ENCODE results near the gene RBL2.

- TF ChIP-seq CTCF (IDR thresholded peaks at IDR 0.05; ENCODE audit: control extremely low read depth in 1 of 3, insufficient read depth in 1 of 3, low read depth in 1 of 3, low read length in 3 of 3) (no peak), SIN3A (conservative IDR thresholded peaks at IDR 0.05 in 1 of 2, IDR thresholded peaks at IDR 0.05 in 1 of 2; ENCODE audit: low read depth in 1 of 2, low read length in 2 of 2) (no peak), JUND (IDR thresholded peaks at IDR 0.05; ENCODE audit: low read length) (no peak), POLR2A (IDR thresholded peaks at IDR 0.05; ENCODE audit: control extremely low read depth in 1 of 2, low read depth in 2 of 2, low read length in 2 of 2) (no peak), EP300 (IDR thresholded peaks at IDR 0.05; ENCODE audit: borderline replicate concordance in 1 of 2, low read depth in 2 of 2, low read length in 2 of 2) (no peak), EZH2 (IDR thresholded peaks at IDR 0.05; ENCODE audit: low read depth, low read length, severe bottlenecking) (no peak), ATF2 (IDR thresholded peaks at IDR 0.05; ENCODE audit: low read length) (no peak), YY1 (IDR thresholded peaks at IDR 0.05; ENCODE audit: low read depth, low read length) (no peak), BRCA1 (IDR thresholded peaks at IDR 0.05; ENCODE audit: low read depth, low read length) (no peak), JUN (IDR thresholded peaks at IDR 0.05; ENCODE audit: low read depth, low read length) (no peak), CHD1 (IDR thresholded peaks at IDR 0.05; ENCODE audit: low read depth, low read length) (no peak), POLR2AphosphoS5 (IDR thresholded peaks at IDR 0.05; ENCODE audit: low read depth, low read length) (no peak)
These were observed 72.0 kb downstream of the RBL2 start for GRCh38 chr16:53506254-53506653.
